Breast epithelium (tissue), 3 donors: ENCODE data around the gene CTSL.

Source experiments
- CTCF ChIP-seq, 3 donors: fragments of 450-650 bp; IDR thresholded peaks; one replicate each; pipeline ENCODE4 v1.5.1; 2016 to 2017; ENCODE audit warnings: antibody characterized with exemption in 3 of 3, mild to moderate bottlenecking in 3 of 3, moderate library complexity in 3 of 3
- POLR2AphosphoS5 ChIP-seq, 3 donors: sonication (generic); formaldehyde crosslinking; IDR thresholded peaks; one replicate each; pipeline ENCODE4 v1.6.1; 2017; ENCODE audit warnings: antibody characterized with exemption in 3 of 3

DNA sequence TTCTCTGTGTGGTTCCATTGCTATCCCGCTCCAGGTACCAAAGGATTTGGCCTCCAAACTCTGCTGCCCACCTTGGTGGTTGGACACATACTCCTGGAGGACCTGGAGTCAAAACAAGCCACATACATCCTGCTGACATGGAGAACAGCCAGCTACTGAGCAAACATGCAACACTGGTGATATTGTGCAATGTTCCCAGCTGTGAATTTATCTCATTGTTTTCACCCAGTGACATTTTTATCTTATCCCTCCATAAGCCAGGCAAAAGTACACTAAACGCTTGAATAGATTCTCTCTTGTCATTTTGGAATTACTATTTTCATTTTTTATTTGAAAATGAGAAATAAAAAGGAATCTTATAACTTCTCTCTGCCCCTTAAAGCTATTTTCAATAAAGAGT is 11.1 kb upstream of the CTSL start:
- TF ChIP-seq CTCF (IDR thresholded peaks at IDR 0.05) (no peak), POLR2AphosphoS5 (IDR thresholded peaks at IDR 0.05) (peak; percentile 21 to 68 (median 64))
